Kidney tubule cell (primary cell): ENCODE results near the gene IRS2.

ENCODE experiments used
- DNase-seq: peaks from one replicate; pipeline ENCODE4 v3.0.0-alpha.2; 2018; ENCODE audit warnings: low spot score

IRS2 gene

GRCh38 chr13:109779876-109780510 lies 6.4 kb downstream of the IRS2 start:
- DNase-seq, result no peak

- DNase-seq, result no peak
These were observed 7.3 kb downstream of the IRS2 start for GRCh38 chr13:109779074-109779473.

- peak; percentile 89 for DNase-seq
These were observed 8.3 kb downstream of the IRS2 start for GRCh38 chr13:109778102-109778542.

GRCh38 chr13:109776575-109776974 lies 9.8 kb downstream of the IRS2 start:
- DNase-seq, result no peak

- no peak for DNase-seq
These were observed 12.6 kb downstream of the IRS2 start for GRCh38 chr13:109773786-109774185.

- DNase-seq, result peak; percentile 52
These were observed 13.1 kb downstream of the IRS2 start for GRCh38 chr13:109773276-109773675.

GRCh38 chr13:109771926-109772325 lies 14.5 kb downstream of the IRS2 start:
- DNase-seq, result no peak

GRCh38 chr13:109770436-109770835 lies 15.9 kb downstream of the IRS2 start:
- no peak for DNase-seq

- DNase-seq, result no peak
These were observed 16.5 kb downstream of the IRS2 start for GRCh38 chr13:109769921-109770320.

GRCh38 chr13:109769275-109769674 lies 17.1 kb downstream of the IRS2 start:
- DNase-seq, result no peak

- DNase-seq, result no peak
These were observed 17.8 kb downstream of the IRS2 start for GRCh38 chr13:109768616-109769015.

GRCh38 chr13:109768176-109768575 lies 18.2 kb downstream of the IRS2 start:
- no peak for DNase-seq

GRCh38 chr13:109767023-109767422 lies 19.4 kb downstream of the IRS2 start:
- no peak for DNase-seq

GRCh38 chr13:109764470-109765291 lies 21.7 kb downstream of the IRS2 start:
- DNase-seq, result no peak

- no peak for DNase-seq
These were observed 22.3 kb downstream of the IRS2 start for GRCh38 chr13:109764045-109764444.

- DNase-seq, result no peak
These were observed 23.6 kb downstream of the IRS2 start for GRCh38 chr13:109762791-109763190.

- DNase-seq, result no peak
These were observed 24.7 kb downstream of the IRS2 start for GRCh38 chr13:109761695-109762094.

- no peak for DNase-seq
These were observed 25.4 kb downstream of the IRS2 start for GRCh38 chr13:109760951-109761350.

GRCh38 chr13:109760402-109760801 lies 26.0 kb downstream of the IRS2 start:
- no peak for DNase-seq

- no peak for DNase-seq
These were observed 26.8 kb downstream of the IRS2 start for GRCh38 chr13:109759609-109760008.

- no peak for DNase-seq
These were observed 27.4 kb downstream of the IRS2 start for GRCh38 chr13:109758937-109759480.

GRCh38 chr13:109756778-109757177 lies 29.6 kb downstream of the IRS2 start:
- no peak for DNase-seq

GRCh38 chr13:109755997-109756396 lies 30.4 kb downstream of the IRS2 start:
- no peak for DNase-seq
